Activated naive CD4-positive, alpha-beta T cell treated with anti-CD3 and anti-CD28 coated beads, Interleukin-2, amount 50 U/mL, for 24 hours (primary cell): ENCODE measurements around the gene TBX4.
"Not testable (repeated sequence)": the region's sequence is repeated elsewhere in the genome, so short reads cannot be mapped to it uniquely, and the experiment has no call there.

Experiments used
- H3K27ac Mint-ChIP-seq: one replicate; pipeline ENCODE4 v1.8.0; 2021; ENCODE audit warnings: mild to moderate bottlenecking, mixed read lengths
- H3K27me3 Mint-ChIP-seq: one replicate; pipeline ENCODE4 v1.8.0; 2021; ENCODE audit warnings: mixed read lengths
- H3K36me3 Mint-ChIP-seq: one replicate; pipeline ENCODE4 v1.8.0; 2021; ENCODE audit warnings: mixed read lengths
- H3K4me1 Mint-ChIP-seq: one replicate; pipeline ENCODE4 v1.8.0; 2021; ENCODE audit warnings: mixed read lengths
- H3K4me3 Mint-ChIP-seq: one replicate; pipeline ENCODE4 v1.8.0; 2021; ENCODE audit warnings: mild to moderate bottlenecking, mixed read lengths
- H3K9me3 Mint-ChIP-seq: one replicate; pipeline ENCODE4 v1.8.0; 2021; ENCODE audit warnings: mixed read lengths

Gene TBX4

GRCh38 chr17:61441507-61441906 lies 10.7 kb upstream of the TBX4 start:
- H3K4me1 Mint-ChIP-seq, H3K4me3 Mint-ChIP-seq, H3K27ac Mint-ChIP-seq: not testable (repeated sequence)
- Mint-ChIP-seq H3K9me3 (peaks cover 14% of the 10 kb centered on the region), H3K27me3 (peaks cover 36% of the 10 kb centered on the region), H3K36me3 (peaks cover 17% of the 10 kb centered on the region)

- Mint-ChIP-seq H3K27ac (no peak overlapping the region), H3K36me3 (peaks cover 14% of the 10 kb centered on the region), H3K9me3 (peaks cover 9% of the 10 kb centered on the region), H3K4me1 (no peaks in the 10 kb centered on the region), H3K4me3 (no peak overlapping the region), H3K27me3 (peaks cover 32% of the 10 kb centered on the region)
These were observed 10.0 kb upstream of the TBX4 start for GRCh38 chr17:61442136-61442775.

DNA sequence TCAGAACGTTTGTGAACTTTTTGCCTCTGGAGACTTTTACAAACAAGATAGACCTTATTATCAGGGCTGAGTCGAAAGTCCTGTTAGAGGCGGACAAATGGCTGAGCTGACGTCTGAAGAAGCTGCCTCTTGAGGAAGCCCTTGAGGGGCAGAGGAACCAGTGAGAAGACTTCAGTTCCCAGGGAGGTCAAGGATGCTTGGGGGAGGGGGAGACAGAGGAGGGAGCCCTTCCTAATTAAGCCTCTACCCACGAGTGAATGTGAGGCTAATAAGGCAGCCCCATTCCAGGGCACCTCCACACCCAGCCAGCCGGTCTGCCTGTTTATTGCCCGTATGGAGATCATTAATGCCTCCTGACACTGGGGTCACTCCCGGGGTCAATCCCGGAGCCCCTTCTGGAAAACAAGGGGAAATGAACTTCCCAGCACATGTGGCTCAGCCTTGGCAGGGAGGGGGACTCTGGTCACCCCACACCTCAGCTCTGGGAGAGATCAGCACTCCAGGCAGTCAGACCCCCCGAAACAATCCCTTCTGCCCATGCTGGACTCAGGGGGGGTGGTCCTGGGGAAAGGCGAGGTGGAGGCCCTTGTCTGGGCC lies 9.2 kb upstream of the TBX4 start:
- peaks cover 4% of the 10 kb centered on the region for H3K9me3 Mint-ChIP-seq

DNA sequence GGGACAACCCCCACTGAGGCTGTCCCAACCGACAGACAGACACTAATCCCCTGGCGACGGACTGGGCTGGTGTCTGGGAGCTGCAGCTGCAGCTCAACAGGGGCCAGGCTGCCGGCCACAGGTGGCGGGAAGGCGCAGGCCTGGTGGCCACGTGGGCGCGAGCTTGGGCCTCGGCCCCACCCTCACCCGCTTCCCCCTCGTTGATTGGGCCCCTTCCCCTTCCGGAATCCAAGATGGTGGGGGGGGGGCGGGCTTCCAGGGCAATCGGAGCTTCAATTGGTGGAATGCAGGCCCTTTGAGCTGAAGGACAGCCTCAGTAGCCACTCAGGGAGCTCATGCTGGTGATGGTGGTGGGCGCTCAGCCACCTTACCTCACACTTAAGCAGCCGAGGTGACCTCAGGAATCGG lies 8.7 kb upstream of the TBX4 start:
- Mint-ChIP-seq H3K27me3 (peaks cover 31% of the 10 kb centered on the region), H3K4me1 (no peaks in the 10 kb centered on the region), H3K36me3 (peaks cover 12% of the 10 kb centered on the region), H3K9me3 (peaks cover 4% of the 10 kb centered on the region), H3K4me3 (no peak overlapping the region), H3K27ac (no peak overlapping the region)

More for the DNA sequence above, 9.2 kb upstream of the TBX4 start:
- peaks cover 32% of the 10 kb centered on the region for H3K27me3 Mint-ChIP-seq
- no peaks in the 10 kb centered on the region for H3K4me1 Mint-ChIP-seq
- H3K27ac Mint-ChIP-seq = no peak overlapping the region
- peaks cover 12% of the 10 kb centered on the region for H3K36me3 Mint-ChIP-seq
- H3K4me3 Mint-ChIP-seq = no peak overlapping the region

DNA sequence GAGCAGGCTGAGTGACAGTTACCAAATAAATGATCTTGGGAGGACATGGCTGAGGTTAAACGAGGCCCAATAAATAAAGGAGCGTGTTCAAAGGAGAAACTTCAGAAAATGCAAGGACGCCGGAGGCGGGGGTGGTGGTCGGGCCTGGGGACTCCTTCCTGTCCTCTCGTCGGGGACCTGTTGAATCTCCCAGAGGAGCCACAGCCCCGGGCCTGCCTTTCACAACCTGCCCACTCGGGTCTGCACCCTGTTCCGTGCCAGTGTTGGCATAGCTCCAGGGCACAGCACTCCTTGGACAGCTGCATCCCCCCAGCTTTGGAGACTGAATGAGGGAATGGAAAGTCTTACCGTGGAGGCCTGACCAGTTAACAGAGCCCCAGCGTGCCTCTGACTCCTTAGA lies 8.1 kb upstream of the TBX4 start:
- Mint-ChIP-seq H3K9me3 (peaks cover 4% of the 10 kb centered on the region), H3K4me3 (no peak overlapping the region), H3K36me3 (peaks cover 10% of the 10 kb centered on the region), H3K27ac (no peak overlapping the region), H3K4me1 (no peaks in the 10 kb centered on the region), H3K27me3 (peaks cover 29% of the 10 kb centered on the region)

GRCh38 chr17:61444831-61445230 lies 7.4 kb upstream of the TBX4 start:
- Mint-ChIP-seq H3K9me3 (peaks cover 4% of the 10 kb centered on the region), H3K4me3 (no peak overlapping the region), H3K27me3 (peaks cover 26% of the 10 kb centered on the region), H3K4me1 (no peaks in the 10 kb centered on the region), H3K36me3 (peaks cover 7% of the 10 kb centered on the region), H3K27ac (no peak overlapping the region)

GRCh38 chr17:61447358-61447757 lies 4.9 kb upstream of the TBX4 start:
- Mint-ChIP-seq H3K9me3 (no peaks in the 10 kb centered on the region), H3K36me3 (no peaks in the 10 kb centered on the region), H3K4me1 (peaks cover 4% of the 10 kb centered on the region), H3K4me3 (no peak overlapping the region), H3K27ac (no peak overlapping the region), H3K27me3 (peaks cover 20% of the 10 kb centered on the region)

GRCh38 chr17:61448042-61448441 lies 4.2 kb upstream of the TBX4 start:
- H3K9me3 Mint-ChIP-seq = no peaks in the 10 kb centered on the region
- no peak overlapping the region for H3K4me3 Mint-ChIP-seq
- H3K4me1 Mint-ChIP-seq = peaks cover 10% of the 10 kb centered on the region
- peaks cover 24% of the 10 kb centered on the region for H3K27me3 Mint-ChIP-seq
- H3K27ac Mint-ChIP-seq = no peak overlapping the region
- no peaks in the 10 kb centered on the region for H3K36me3 Mint-ChIP-seq

- Mint-ChIP-seq H3K27me3 (peaks cover 33% of the 10 kb centered on the region), H3K4me1 (peaks cover 19% of the 10 kb centered on the region)
- not testable (repeated sequence) for H3K36me3 Mint-ChIP-seq, H3K9me3 Mint-ChIP-seq, H3K4me3 Mint-ChIP-seq, H3K27ac Mint-ChIP-seq
These were observed 3.1 kb upstream of the TBX4 start for GRCh38 chr17:61449140-61449539.

- Mint-ChIP-seq H3K27ac (no peak overlapping the region), H3K36me3 (no peaks in the 10 kb centered on the region), H3K9me3 (no peaks in the 10 kb centered on the region), H3K4me3 (no peak overlapping the region), H3K27me3 (peaks cover 34% of the 10 kb centered on the region), H3K4me1 (peaks cover 22% of the 10 kb centered on the region)
These were observed 2.2 kb upstream of the TBX4 start for GRCh38 chr17:61449707-61450640.

GRCh38 chr17:61450641-61451537 lies 1.3 kb upstream of the TBX4 start:
- peaks cover 27% of the 10 kb centered on the region for H3K4me1 Mint-ChIP-seq
- H3K36me3 Mint-ChIP-seq = no peaks in the 10 kb centered on the region
- H3K27ac Mint-ChIP-seq = no peak overlapping the region
- H3K9me3 Mint-ChIP-seq = no peaks in the 10 kb centered on the region
- peaks cover 41% of the 10 kb centered on the region for H3K27me3 Mint-ChIP-seq
- peak overlapping the region; percentile 68 for H3K4me3 Mint-ChIP-seq

- peaks cover 41% of the 10 kb centered on the region for H3K27me3 Mint-ChIP-seq
- H3K9me3 Mint-ChIP-seq = no peaks in the 10 kb centered on the region
- peaks cover 27% of the 10 kb centered on the region for H3K4me1 Mint-ChIP-seq
- no peaks in the 10 kb centered on the region for H3K36me3 Mint-ChIP-seq
- peak overlapping the region; percentile 68 for H3K4me3 Mint-ChIP-seq
- H3K27ac Mint-ChIP-seq = no peak overlapping the region
These were observed 503 bp upstream of the TBX4 start for GRCh38 chr17:61451538-61452300.

GRCh38 chr17:61453566-61454380 lies 1.6 kb downstream of the TBX4 start:
- Mint-ChIP-seq H3K9me3 (no peaks in the 10 kb centered on the region), H3K4me3 (peak overlapping the region; percentile 71), H3K36me3 (no peaks in the 10 kb centered on the region), H3K27me3 (peaks cover 55% of the 10 kb centered on the region), H3K27ac (no peak overlapping the region), H3K4me1 (peaks cover 40% of the 10 kb centered on the region)
